Chondrocyte (in vitro differentiated cells): ENCODE measurements around the gene NTSR1. TPM values are rescaled to one million over a fixed set of nuclear protein-coding genes. Genes with fewer than 3 reads are reported as not detected.

Source experiments
- DNase-seq: peaks from one replicate; pipeline ENCODE4 v3.0.0; 2021; ENCODE audit warnings: mixed read lengths, low spot score
- H3K27ac Mint-ChIP-seq: one replicate; pipeline ENCODE4 v1.8.0; 2021; ENCODE audit warnings: mild to moderate bottlenecking, moderate library complexity, mixed read lengths; ENCODE audit not compliant: unreplicated experiment
- H3K27me3 Mint-ChIP-seq: 2 replicates; pipeline ENCODE4 v1.8.0; 2021; ENCODE audit warnings: low read depth, mixed read lengths
- H3K36me3 Mint-ChIP-seq: 2 replicates; pipeline ENCODE4 v1.8.0; 2021; ENCODE audit warnings: low read depth, mixed read lengths
- H3K4me1 Mint-ChIP-seq: 2 replicates; pipeline ENCODE4 v1.8.0; 2021; ENCODE audit warnings: low read depth, mild to moderate bottlenecking, mixed read lengths
- H3K4me3 Mint-ChIP-seq: one replicate; pipeline ENCODE4 v1.8.0; 2021; ENCODE audit warnings: mild to moderate bottlenecking, moderate library complexity, mixed read lengths; ENCODE audit not compliant: unreplicated experiment
- H3K9me3 Mint-ChIP-seq: 2 replicates; pipeline ENCODE4 v1.8.0; 2021; ENCODE audit warnings: low read depth, mixed read lengths
- CTCF ChIP-seq: fragments of 200-600 bp; sonication (generic); IDR thresholded peaks from 2 replicates; pipeline ENCODE4 v1.5.0; 2021; ENCODE audit warnings: antibody characterized with exemption, mild to moderate bottlenecking, moderate library complexity
- total RNA-seq: library from RNA; stranded (reverse); gene quantifications from 3 replicates; pipeline ENCODE4 v1.2.1, GENCODE V29; 2021

NTSR1 gene
- total RNA-seq, 1 donor from 2014 or later = not detected

GRCh38 chr20:62694868-62695267, 13.8 kb upstream of the NTSR1 start:
- no peak overlapping the region for H3K4me3 Mint-ChIP-seq
- no peak overlapping the region for H3K27ac Mint-ChIP-seq
- DNase-seq = no peak
- peaks cover 20% of the 10 kb centered on the region for H3K27me3 Mint-ChIP-seq
- H3K9me3 Mint-ChIP-seq = no peaks in the 10 kb centered on the region
- H3K36me3 Mint-ChIP-seq = no peaks in the 10 kb centered on the region
- H3K4me1 Mint-ChIP-seq = no peaks in the 10 kb centered on the region
- TF ChIP-seq CTCF = no peak

DNA sequence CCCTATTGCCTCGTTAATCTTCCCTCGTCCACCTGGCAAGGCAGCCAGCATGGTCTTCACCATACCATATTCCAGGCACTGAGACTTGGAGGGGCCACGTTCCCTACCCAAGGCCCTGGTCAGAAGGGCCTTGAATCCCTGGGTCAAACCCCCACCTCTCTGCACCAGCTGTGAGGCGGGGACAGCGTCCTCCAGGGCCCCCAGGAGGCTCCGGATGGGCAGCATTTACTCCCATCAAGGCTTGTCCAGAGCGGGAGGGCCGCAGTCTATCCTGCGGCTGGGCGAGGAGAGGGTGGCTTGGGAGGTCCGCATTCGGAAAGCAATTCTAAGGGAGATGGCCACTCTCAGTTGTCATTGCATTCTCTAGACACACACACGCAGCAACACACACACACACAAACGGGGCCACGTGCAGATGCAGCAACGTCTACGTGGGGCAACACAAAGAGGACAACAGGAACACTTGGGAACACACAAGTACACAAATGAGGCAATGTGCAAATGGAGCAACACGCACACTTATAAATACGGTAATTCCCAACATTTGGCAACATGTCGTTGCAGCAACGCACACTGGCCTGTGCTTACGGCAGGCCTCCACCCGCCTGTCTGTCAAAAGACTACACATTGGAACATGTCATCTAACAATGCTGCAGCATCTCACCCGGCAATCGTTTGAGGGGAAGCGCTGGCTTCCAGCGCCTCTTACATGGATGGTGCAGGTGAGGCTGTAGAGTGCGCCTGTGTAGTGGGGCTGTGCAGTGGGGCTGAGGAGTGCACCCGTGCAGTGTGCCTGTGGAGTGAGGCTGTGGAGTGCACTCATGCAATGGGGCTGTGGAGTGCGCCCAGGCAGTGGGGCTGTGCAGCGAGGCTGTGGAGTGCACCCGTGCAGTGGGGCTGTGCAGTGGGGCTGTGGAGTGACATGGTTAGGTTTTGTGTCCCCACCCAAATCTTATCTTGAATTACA, 12.9 kb upstream of the NTSR1 start:
- TF ChIP-seq CTCF = no peak
- Mint-ChIP-seq H3K9me3 (no peaks in the 10 kb centered on the region), H3K27me3 (peaks cover 20% of the 10 kb centered on the region), H3K36me3 (no peaks in the 10 kb centered on the region), H3K27ac (no peak overlapping the region), H3K4me3 (no peak overlapping the region), H3K4me1 (no peaks in the 10 kb centered on the region)
- no peak for DNase-seq

DNA sequence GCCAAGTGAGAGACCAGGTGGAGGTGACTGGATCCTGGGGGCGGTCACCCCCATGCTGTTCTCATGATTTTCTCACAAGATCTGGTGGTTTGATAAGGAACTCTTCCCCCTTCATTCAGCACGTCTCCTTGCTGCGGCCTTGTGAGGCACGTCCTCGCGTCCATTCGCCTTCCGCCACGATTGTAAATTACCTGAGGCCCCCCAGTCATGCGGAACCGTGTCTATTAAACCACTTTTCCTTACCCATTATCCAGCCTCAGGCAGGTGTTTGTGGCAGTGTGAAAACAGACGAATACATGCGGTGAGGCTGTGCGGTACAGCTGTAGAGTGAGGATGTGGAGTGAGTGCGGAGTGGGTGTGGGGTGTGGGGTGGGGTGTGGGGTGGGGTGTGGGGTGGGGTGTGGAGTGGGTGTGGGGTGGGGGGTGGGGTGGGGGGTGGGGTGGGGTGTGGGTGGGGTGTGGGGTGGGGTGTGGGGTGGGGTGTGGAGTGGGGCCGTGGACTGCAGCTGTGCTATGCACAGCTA, 12.1 kb upstream of the NTSR1 start:
- H3K36me3 Mint-ChIP-seq = no peaks in the 10 kb centered on the region
- TF ChIP-seq CTCF = no peak
- DNase-seq = no peak
- no peak overlapping the region for H3K4me3 Mint-ChIP-seq
- H3K27me3 Mint-ChIP-seq = peaks cover 23% of the 10 kb centered on the region
- no peak overlapping the region for H3K27ac Mint-ChIP-seq
- no peaks in the 10 kb centered on the region for H3K9me3 Mint-ChIP-seq
- no peaks in the 10 kb centered on the region for H3K4me1 Mint-ChIP-seq

DNA sequence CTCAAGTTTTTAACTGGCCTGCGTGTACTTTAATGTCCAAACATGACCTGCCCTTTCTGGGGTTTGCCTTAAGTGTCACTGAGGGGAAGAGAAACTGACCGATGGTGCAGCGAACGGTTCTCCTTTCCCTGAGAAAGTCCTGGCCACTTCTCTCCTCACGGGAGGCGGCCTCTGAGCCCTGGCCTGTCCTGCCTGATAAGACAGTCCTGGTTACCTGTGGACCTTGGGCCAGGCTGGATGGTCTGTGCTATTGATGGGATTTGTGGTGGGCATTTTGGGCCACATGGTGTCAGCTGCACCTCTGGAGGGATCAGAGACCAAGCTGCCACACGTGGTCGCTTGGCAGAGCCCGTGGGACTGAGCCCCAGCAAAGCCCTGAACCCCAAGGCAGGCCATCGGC, 11.6 kb upstream of the NTSR1 start:
- H3K27me3 Mint-ChIP-seq = peaks cover 23% of the 10 kb centered on the region
- H3K9me3 Mint-ChIP-seq = no peaks in the 10 kb centered on the region
- H3K4me3 Mint-ChIP-seq = no peak overlapping the region
- DNase-seq = no peak
- TF ChIP-seq CTCF = no peak
- H3K4me1 Mint-ChIP-seq = no peaks in the 10 kb centered on the region
- H3K36me3 Mint-ChIP-seq = no peaks in the 10 kb centered on the region
- no peak overlapping the region for H3K27ac Mint-ChIP-seq

- no peak overlapping the region for H3K4me3 Mint-ChIP-seq
- TF ChIP-seq CTCF = no peak
- no peak for DNase-seq
- no peaks in the 10 kb centered on the region for H3K36me3 Mint-ChIP-seq
- no peak overlapping the region for H3K27ac Mint-ChIP-seq
- no peaks in the 10 kb centered on the region for H3K9me3 Mint-ChIP-seq
- peaks cover 23% of the 10 kb centered on the region for H3K27me3 Mint-ChIP-seq
- no peaks in the 10 kb centered on the region for H3K4me1 Mint-ChIP-seq
These were observed 11.1 kb upstream of the NTSR1 start for GRCh38 chr20:62697468-62697912.
